Activated CD4-positive, alpha-beta T cell treated with anti-CD3 and anti-CD28 coated beads, Interleukin-2, amount 50 U/mL, for 16 hours (primary cell): ENCODE results near the gene KLHL28.
A peak's percentile ranks its signal among the peaks of the same experiment; 100 is the strongest.

Experiments used
- DNase-seq: peaks from one replicate; pipeline ENCODE4 v3.0.0-alpha.2; 2020

Gene KLHL28, protein sequence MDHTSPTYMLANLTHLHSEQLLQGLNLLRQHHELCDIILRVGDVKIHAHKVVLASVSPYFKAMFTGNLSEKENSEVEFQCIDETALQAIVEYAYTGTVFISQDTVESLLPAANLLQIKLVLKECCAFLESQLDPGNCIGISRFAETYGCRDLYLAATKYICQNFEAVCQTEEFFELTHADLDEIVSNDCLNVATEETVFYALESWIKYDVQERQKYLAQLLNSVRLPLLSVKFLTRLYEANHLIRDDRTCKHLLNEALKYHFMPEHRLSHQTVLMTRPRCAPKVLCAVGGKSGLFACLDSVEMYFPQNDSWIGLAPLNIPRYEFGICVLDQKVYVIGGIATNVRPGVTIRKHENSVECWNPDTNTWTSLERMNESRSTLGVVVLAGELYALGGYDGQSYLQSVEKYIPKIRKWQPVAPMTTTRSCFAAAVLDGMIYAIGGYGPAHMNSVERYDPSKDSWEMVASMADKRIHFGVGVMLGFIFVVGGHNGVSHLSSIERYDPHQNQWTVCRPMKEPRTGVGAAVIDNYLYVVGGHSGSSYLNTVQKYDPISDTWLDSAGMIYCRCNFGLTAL

DNA sequence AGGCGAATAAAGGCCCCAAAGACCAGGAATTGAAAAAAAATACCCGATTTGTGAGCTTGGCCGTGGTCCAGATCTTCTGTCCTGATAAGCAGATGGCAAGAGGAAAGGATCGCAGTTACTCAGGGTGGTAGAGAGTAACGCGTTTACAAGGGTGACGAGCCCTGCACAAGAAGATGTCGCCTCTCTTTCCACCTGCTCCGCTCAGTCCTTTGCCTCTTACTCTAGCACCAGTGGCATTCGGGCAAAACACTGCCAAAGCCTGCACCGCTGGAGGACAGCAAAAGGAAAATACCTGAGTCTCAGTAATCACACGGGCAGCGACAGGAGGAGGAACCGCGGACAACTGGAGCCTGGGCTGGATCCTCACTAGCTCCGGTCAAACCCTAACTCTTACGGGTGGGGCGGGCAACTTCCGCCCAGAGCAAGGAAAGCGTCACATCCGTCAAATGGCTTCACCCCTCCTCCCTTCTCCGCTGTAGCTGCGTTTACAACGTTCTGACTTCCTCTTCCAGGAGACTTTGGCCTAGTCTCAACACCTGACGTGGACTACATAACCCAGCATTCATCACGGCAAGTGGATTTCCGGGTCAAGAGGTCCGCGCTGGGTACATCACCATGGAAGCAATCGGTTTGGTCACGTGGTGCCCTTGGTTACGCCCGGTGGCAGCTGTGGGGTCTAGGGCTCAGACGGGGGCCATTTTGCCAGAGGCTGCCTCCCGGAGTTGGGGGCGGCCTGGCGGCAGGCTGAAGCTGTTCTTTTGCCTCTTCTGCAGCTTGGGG lies at the start of gene KLHL28, which contains the start of gene TOGARAM1:
TSS of gene KLHL28 (minus strand) at position 394 of the 780 bp plus-strand sequence. CDS start 16,019 bp downstream, outside the sequence.
TSS of gene TOGARAM1 (plus strand) at position 637 of the 780 bp plus-strand sequence. CDS start 232 bp downstream, outside the sequence.
- peak; percentile 99 for DNase-seq

DNA sequence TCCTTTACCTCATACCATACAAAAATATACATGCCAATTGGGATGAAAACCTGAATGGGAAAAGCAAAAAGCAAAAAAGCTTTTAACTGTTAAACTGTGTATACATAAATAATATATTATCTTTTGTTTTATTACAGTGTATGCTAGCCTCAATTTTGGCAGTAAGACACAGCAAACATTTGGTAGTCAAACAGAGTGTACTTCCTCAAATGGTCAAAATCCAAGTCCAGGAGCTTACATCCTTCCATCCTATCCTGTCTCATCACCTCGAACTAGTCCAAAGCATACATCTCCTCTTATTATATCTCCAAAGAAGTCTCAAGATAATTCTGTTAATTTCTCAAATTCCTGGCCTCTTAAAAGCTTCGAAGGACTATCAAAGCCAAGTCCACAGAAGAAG lies 42.2 kb upstream of the KLHL28 start:
- no peak for DNase-seq

DNA sequence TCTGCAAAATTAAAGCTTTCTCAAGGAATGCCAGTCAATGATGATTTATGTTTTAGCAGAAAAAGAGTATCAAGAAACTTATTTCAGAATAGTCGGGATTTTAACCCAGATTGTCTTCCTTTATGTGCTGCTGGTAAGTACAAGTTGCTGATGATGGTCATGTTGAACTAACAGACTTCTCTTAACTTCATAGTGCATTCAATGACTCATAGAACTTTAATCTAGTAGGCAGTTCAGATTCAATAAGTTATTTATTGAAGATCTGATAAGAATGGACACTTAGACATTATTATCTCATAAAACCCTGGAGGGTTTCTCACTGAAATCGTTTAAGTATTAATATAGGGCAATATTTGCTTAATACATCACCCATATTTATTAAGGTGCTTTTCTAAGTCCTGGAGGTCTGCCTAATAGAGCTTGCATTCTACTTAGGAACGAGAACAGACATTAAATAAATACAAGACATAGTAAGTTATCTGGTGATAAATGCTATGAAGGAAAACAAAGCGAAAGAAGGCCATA lies 34.1 kb upstream of the KLHL28 start:
- no peak for DNase-seq

DNA sequence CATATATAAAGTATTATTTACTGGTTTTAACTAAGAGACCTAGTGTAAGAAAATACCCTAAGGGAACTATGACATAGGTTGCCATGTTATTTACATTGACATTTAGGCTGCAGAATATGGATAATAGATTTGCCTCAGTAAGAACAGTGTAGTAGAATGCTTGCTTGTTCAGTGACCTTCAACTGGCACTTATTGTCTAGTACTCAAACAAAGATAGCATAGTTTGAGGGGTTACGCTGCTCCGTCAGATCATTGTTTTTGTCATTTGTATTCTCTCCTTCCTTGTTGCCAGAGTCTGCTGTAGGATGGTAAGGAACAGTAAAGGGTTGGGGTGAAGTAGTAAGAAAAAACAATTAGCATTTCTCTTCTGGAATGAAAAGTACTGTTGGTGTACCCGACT lies 33.4 kb upstream of the KLHL28 start:
- DNase-seq: no peak

DNA sequence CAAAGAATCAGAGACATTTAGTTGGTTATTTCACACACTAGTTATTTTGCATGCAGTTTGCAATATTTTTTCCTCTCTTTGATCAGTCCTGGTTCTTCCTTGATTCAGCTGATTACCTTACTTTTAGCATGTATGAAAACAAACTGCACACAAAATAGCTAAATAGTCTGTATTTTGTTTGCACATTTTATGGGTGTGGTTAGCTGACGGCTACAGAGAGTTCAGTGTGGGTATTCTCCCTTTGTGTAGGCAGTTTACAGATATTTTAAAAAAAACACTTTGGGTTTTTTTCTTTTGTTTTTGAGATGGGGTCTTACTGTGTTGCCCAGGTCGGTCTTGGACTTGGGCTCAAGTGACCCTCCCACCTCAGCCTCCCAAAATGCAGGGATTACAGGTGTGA lies 28.8 kb upstream of the KLHL28 start:
- DNase-seq: no peak

DNA sequence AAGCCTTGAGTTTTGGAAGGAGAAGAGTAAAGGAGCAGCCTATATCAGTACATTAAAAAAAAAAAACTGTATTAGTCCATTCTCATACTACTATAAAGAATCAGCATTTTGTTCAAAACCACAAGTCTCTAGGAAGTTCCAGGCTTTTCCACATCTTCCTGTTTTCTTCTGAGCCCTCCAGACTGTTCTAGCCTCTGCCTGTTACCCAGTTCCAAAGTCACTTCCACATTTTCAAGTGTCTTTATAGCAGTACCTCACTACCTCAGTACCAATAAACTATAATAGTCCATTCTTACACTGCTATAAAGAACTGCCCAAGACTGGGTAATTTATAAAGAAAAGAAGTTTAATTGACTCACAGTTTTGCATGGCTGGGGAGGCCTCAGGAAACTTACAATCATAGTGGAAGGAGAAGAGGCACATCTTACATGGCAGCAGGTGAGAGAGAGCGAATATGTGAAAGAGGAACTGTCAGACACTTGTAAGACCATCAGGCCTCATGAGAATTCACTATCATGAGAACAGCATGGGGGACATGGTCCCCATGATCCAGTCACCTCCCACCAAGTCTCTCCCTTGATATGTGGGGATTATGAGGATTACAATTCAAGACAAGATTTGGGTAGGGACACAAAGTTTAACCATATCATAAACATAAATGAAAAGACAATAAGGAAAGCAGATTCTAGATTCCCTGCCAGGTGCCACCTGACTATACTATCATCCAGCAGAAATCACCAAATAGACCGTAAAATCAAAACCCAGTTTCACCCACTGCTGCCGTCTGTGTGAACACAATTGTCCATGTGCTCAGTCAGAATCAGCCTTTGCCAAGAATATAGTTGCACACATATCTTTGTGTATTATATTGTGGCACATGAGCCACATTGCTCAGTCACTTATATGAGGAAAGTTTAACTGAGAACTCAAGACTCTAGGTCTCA lies 28.0 kb upstream of the KLHL28 start:
- DNase-seq: no peak

DNA sequence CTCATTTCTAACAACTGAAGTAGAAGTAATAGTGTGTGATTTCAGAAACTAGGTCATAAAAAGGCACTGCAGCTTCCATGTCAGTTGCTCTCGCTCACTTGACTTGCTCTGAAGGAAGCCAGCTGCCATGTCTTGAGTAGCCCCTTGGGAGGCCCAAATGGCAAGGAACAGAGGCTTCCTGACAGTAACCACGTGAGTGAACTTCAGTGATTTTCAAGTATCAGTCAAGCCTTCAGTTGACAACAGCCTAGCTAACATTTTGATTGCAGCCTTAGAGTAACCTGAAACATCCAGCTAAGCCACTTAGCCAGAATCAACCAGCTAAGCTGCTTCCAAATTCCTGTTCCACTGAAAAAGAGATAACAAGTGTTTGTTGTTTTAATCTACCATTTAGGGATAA lies 26.9 kb upstream of the KLHL28 start:
- no peak for DNase-seq

DNA sequence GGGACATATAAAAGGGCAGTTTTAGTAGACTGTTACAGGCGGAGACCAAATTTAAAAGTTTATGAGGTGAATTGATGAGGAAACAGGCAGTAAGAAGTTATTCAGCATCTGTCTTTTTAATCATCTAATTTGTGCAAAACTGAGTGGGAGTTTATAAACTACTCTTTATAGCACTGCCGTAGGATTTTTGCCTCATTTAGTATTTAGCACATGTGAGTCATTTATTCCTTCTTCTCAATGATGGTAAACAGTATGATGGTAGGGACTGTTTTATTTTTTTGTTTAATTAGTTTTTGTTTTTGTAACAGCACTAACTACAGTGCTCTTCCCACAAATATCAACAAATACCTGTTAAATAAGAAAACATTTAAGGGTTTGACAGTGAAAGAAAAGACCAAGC lies 20.8 kb upstream of the KLHL28 start:
- no peak for DNase-seq

DNA sequence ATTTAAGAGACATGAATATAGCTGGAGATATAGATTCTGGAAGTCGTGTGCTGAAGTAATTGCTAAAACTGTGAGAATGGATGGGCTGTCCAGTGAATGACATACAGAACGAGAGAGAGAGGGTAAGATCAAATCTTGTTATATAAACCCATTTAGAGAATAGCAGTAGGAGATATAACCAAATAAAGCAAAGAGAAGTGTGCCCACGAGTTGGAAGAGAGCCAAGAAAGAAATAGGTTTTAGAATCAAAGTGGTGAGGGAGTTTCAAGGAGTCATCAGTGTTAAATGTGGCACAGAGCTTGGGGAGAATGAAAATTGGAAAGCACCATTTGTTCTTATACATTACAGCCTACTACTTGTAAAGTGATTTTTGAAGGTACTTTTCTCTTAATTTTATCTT lies 19.5 kb upstream of the KLHL28 start:
- DNase-seq: no peak

DNA sequence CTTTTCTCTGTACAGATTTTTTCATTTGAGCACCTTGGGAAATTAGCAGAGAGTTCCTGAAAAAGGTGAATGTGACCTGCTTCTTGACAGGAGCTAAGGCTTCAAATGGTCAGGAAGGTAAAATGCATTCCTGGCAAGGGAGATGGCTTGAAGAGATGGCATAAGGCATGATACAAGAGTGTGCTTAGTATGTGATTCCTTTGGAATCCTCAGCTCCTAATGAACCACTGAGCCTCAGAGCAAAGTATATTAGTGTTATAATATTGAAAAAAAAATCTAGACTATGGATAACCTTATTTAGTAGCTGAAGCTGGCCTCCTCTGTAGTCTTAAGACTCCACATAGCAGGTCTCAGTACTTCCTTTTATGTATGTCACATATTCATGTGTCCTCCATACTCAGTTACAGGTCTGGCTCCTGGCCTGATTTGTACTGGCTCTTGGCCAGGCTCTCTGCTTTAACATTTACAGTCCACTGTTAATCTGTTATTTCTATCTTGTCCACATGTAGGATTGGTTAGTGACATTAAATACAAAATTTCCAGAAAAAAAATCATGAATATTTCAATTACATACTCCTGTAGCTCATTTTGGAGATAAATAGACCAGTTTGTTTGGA lies 18.1 kb upstream of the KLHL28 start:
- DNase-seq: no peak

DNA sequence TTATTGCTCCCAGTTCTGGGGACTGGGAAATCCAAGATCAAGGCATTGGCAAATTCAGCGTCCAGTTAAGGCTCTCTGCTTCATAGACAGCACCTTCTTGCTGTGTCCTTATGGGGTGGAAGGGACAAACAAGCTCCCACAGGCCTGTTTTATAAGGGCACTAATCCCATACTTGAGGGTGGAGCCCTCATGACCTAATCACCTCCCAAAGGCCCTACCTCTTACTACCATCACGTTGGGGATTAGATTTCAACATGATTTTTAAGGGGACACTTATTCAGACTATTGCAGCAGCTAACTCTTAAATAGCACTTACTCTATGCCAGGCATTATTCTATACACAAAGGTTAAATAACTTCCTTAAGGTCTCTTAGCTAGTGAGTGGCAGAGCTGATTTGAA lies 17.5 kb upstream of the KLHL28 start:
- DNase-seq: no peak

DNA sequence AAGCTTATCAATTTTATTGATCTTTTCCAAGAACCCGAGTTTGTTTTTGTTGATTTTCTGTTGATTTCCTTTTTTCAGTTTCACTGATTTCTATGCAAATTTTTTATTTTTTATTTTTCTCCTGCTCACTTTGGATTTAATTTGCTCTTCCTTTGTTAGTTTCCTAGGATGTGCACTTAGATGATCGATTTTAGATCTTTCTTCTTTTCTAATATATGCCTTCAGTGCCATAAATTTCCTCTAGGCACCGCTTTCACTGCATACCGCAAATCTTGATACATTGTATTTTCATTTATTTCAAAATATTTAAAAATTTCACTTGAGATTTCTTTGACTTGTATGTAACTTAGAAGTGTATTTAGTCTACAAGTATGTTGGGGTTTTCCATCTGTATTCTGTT lies 9.7 kb upstream of the KLHL28 start:
- no peak for DNase-seq

DNA sequence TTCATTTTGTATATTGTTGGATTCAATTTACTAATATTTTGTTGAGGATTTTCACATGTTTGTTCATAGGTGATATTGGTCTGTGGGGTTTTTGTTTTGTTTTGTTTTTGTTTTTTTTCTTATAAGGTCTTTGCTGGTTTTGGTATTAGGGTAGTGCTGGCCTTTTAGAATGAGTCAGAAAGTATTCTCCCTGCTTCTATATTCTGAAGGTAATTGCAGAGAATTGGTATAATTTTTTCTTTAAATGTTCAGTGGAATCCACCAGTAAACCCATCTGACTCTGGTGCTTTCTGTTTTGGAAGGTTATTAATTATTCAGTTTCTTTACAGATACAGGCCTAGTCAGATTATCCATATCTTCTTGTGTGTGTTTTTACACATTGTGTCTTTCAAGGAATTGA lies 9.2 kb upstream of the KLHL28 start:
- DNase-seq: no peak

DNA sequence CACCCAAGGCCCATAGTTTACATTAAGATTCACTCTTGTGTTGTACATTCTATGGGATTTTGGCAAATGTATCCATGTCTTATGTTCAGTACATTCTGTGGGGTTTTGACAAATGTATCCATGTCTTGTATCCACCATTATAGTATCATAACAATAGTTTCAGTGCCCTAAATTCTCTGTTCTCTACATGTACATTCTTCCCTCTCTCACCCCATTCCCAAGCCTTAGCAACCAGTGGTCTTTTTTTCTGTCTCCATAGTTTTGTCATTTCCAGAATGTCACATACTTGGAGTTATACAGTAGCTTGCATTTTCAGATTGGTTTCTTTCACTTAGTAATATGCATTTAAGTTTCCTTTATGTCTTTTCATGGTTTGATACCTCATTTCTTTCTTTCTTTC lies 7.0 kb upstream of the KLHL28 start:
- DNase-seq: no peak

DNA sequence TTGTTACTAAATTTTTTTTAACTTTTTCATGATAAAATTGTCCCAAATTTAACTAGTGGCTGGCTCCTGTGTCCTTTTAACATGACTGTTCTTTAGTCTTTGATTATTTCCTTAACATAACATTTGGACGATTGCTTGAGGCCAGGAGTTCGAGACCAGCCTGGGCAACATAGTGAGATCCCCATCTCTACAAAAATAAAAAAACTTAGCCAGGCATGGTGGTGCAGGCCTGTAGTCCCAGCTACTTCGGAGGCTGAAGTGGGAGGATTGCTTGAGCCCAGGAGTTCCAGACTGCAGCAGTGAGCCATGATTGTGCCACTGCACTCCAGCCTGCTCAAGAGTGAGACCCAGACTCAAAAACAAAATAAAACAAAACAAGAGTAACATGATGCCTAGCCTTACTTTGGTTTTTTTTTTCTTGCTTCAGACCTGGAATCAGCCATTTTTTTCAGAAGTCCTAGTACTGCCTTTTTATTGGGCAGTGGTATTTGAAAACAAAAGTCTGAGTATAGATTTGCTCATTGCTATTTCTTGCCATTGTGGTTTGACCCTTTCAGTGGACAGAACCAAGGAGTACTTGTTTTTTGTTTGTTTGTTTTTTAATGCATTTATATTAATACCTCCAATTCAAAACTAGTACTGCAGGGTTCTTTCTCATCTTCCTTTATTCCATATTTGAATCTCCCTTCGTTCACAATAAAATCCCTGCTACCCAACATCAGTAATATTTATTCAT lies 5.0 kb upstream of the KLHL28 start:
- no peak for DNase-seq

DNA sequence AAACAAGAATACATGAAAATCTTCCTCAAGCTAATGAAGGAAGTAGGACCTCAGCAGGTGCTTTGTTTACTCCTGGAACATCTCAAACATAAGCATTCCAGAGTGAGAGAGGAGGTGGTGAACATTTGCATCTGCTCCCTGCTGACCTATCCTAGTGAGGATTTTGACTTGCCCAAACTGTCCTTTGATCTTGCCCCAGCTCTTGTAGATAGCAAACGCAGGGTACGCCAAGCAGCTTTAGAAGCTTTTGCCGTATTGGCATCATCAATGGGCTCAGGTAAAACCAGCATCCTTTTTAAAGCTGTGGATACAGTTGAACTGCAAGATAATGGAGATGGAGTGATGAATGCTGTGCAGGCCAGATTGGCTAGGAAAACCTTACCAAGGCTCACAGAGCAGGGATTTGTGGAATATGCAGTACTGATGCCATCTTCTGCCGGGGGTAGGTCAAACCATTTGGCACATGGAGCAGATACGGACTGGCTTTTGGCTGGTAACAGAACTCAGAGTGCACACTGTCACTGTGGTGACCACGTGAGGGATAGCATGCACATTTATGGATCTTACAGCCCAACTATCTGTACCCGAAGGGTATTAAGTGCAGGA lies 2.1 kb upstream of the KLHL28 start:
- DNase-seq: no peak

DNA sequence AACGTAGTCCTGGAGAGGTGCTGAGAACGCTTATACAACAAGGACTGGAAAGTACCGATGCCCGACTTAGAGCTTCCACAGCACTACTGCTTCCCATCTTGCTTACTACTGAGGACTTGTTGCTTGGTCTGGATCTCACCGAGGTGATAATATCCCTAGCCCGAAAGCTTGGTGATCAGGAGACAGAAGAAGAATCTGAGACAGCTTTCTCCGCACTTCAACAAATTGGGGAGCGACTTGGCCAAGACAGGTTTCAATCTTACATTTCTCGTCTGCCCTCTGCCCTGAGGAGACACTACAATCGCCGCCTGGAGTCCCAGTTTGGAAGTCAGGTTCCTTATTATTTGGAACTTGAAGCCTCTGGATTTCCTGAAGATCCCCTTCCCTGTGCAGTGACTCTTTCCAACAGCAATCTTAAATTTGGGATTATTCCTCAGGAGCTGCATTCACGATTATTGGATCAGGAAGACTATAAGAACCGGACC lies 1.3 kb upstream of the KLHL28 start:
- DNase-seq: no peak

DNA sequence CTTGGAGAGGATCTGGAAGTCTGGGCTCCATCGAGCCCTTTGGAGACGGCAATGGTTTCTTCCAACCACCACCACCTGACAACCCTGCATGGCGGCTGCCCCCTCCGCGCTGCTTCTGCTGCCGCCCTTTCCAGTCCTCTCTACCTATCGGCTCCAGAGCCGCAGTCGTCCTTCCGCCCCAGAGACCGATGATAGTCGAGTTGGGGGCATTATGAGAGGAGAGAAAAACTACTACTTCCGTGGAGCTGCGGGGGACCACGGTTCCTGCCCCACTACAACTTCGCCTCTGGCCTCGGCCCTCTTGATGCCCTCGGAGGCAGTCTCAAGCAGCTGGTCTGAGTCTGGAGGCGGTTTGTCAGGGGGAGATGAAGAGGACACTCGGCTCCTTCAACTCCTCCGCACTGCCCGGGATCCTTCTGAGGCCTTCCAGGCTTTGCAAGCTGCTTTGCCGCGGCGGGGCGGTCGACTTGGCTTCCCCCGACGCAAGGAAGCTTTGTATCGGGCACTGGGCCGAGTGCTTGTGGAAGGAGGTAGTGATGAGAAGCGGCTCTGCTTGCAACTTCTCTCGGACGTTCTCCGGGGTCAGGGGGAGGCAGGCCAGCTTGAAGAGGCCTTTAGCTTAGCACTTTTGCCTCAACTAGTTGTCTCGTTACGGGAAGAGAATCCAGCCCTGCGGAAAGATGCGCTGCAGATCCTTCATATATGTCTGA lies 742 bp upstream of the KLHL28 start:
- DNase-seq: peak; percentile 26

DNA sequence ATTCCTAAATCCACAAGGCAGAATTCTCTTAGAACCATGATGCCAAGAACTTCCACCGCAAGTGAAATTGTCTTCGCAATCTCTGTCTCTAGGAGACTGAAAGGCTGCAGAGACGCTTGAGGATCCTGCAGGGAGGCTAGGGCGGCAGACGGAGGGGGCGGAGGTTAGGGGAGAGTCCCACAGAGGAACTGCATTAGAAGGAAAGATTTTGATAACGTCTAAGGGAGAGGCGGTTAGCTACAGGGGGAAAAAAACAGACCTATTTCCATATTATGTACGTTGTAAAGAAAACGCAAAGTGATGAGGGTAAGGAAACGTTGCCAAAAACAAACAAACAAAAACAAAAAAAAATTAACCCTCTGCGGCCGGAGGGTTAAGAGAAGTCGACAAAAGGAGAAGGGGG lies 595 bp downstream of the KLHL28 start:
- DNase-seq: peak; percentile 58

DNA sequence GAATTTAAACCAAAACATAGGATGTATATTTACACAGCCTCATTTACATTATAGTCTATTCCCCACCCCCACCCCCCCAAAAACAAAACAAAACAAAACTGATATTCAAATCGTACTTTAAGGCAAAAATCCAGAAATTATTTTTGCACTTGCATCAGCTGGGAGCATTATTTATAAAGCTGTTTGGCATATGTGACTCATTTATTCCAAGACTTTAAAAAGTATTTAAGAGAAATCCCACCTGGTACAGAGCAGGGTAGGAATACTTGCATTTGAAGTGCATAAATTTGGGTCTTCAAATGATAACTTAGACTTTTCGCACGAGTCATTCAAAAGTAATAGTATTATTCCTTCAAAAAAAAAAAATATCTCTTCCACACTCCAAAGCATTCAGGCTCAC lies 1.1 kb downstream of the KLHL28 start:
- DNase-seq: no peak
